Ramos (cell line): ENCODE measurements around the gene DGAT2.

Experiments
- in situ Hi-C: fragments of 300-500 bp; cut with MboI; formaldehyde crosslinking; loops from one replicate; pipeline ENCODE4 v1.14.3; 2022; ENCODE audit warnings: low sequenced_read_pairs; ENCODE audit not compliant: unreplicated experiment

DGAT2 gene

DNA sequence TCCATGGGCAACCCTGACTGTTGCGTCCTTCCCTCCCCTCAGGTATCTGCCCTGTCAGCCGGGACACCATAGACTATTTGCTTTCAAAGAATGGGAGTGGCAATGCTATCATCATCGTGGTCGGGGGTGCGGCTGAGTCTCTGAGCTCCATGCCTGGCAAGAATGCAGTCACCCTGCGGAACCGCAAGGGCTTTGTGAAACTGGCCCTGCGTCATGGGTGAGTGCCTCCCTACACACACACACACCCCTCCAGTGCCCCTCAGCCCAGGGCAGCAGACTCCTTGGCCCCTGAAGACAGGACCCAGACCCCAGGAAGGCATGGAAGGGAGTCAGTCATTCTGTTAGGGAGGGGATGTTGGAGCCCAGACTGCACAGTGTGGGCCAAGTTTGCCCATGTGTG lies 28.5 kb downstream of the DGAT2 start:
- in situ Hi-C loops = no loop called here

DNA sequence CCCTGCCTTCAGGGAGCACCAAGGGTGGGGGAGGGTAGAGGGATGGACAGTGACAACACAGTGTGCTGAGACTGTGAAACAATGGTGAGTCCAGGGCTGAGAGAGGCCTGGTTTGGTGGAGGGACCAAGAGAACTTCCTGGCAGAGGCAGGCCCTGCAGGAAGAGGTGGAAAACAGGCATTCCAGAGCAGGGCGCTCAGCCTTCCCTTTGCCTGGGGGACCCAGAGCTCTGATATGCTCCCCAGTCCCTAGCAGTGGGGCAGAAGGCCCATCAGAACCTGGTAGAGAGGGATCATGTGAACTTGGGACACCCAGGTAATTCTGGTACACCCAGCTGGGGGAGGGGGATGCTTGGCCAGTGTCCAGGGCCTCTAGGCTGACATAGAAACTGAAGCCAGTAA lies 29.2 kb downstream of the DGAT2 start:
- in situ Hi-C loops = no loop called here

DNA sequence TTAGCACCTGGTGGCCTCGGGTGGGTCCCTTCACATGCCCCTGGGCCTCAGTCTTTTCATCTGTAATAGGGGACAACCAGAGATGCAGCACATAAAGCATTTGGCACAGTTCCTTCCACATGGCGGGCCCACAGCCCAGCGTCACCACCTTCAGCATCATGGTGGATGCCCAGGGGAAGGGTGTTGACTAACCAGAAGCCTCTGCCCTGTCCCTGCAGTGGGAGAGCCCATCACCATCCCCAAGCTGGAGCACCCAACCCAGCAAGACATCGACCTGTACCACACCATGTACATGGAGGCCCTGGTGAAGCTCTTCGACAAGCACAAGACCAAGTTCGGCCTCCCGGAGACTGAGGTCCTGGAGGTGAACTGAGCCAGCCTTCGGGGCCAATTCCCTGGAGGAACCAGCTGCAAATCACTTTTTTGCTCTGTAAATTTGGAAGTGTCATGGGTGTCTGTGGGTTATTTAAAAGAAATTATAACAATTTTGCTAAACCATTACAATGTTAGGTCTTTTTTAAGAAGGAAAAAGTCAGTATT lies 31.6 kb downstream of the DGAT2 start:
- in situ Hi-C loops = no loop called here

DNA sequence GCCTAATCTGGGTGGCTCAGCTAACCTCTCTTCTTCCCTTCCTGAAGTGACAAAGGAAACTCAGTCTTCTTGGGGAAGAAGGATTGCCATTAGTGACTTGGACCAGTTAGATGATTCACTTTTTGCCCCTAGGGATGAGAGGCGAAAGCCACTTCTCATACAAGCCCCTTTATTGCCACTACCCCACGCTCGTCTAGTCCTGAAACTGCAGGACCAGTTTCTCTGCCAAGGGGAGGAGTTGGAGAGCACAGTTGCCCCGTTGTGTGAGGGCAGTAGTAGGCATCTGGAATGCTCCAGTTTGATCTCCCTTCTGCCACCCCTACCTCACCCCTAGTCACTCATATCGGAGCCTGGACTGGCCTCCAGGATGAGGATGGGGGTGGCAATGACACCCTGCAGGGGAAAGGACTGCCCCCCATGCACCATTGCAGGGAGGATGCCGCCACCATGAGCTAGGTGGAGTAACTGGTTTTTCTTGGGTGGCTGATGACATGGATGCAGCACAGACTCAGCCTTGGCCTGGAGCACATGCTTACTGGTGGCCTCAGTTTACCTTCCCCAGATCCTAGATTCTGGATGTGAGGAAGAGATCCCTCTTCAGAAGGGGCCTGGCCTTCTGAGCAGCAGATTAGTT lies 32.3 kb downstream of the DGAT2 start:
- in situ Hi-C loops = no loop called here

DNA sequence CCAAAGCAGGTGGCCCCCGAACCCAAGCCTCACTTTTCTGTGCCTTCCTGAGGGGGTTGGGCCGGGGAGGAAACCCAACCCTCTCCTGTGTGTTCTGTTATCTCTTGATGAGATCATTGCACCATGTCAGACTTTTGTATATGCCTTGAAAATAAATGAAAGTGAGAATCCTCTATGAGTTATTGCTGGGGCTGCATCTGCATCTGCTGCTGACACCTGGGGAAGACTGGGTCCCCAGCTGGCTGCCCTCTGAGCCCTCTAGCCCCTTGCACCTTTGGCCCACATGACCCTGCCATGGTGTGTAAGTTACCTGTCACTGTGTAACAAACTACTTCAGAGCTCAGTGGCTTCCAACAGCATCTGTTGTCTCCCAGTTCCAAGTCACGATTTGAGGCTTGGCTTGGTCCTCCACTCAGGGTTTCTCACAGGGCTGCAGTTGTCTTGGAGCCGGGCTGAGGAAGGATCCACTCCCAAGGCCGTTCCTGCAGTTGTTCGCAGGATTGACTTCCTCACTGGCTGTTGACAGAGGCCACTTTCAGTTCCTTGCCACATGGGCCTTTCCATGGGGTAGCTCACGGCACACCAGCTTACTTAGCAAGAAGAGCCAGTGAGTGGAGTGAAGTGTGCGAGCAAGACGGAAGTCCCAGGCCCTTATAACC lies 32.9 kb downstream of the DGAT2 start:
- in situ Hi-C loops = no loop called here

GRCh38 chr11:75802021-75802912 lies 33.7 kb downstream of the DGAT2 start:
- in situ Hi-C loops = no loop called here

DNA sequence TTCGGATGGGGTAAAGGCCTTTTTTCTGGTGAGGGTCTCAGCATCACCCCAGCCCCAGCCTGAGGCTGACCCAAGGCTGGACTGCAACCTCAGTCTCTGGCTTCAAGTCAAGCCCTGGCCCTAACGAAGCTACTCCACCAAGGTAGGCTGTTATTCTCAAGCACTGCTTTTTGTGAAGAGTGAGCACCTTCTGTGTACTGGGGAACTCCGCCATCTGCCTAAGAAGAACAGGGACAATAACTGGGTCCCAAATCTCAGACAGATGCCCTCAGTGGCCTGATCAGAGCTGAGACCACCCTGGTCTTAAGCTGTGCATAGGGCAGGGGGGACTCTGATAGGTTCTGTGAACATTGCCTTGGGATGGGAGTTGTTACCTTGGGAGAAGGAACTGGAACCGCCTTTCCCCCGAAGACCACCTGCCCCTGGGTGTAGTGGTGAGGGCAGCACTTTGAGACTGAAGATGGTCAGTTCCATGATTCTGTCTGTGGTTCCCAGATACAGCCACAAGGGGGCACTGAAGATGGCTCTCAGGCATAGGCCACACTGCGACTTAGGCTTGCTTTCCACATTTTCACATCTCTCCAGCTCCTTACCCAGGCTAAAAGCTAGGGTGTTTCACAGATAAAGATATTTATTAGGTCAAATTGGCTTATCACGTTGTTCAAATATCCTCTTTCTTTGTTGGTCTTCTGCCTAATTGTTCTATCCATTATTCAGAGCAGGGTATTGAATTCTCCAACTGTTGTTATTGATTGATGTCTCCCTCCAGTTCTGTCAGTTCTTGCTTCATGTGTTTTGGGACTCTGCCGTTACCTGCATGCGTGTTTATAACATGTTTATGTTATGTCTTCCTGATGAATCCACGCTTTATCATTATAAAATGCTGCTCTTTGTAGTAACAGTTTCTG lies 34.6 kb downstream of the DGAT2 start:
- in situ Hi-C loops = no loop called here

- in situ Hi-C loops = loop anchor here (5.0 kb wide), 1 partner anchor 58 kb away; no protein-coding TSS in a partner anchor
Measured at GRCh38 chr11:75809111-75809510, 40.5 kb downstream of the DGAT2 start.

DNA sequence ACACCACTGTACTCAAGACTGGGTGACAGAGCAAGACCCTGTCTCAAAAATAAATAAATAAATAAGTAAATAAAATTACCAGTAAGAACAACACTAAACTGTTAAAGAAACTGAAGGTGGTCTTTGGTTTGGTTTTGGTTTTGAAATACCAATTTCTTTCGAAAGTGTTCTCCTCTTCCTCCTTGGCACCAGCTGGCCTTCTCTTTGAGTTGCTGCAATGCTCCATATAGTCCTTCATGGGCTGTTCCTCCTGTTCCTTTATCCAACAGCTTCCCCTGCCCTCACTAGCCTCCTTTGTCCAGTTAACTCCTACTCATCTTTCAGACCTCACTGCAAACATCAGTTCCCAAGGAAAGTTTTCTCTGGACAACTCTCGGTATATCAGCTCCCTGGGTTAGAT lies 41.4 kb downstream of the DGAT2 start:
- in situ Hi-C loops = loop anchor here (5.0 kb wide), 1 partner anchor 57 kb away; no protein-coding TSS in a partner anchor

GRCh38 chr11:75810637-75811390 lies 42.2 kb downstream of the DGAT2 start:
- in situ Hi-C loops = no loop called here

DNA sequence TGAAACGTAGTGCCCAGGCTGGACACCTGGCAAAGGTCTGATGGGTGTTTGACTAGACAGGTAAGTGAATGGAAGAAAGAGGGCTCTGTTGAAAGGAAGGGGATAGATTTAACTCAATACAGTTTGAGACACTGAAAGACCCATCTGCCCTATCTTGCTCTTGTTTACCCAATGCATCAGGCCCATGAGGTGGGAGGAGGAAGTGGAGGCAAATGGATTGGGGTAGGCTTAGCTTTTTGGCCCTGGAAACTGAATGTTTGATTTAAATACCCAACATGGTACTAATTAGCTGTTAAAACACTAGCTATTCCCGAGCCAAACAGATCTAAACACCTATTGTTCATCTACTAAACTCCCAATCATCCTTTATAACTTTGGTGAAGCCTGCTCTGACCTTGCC lies 42.9 kb downstream of the DGAT2 start:
- in situ Hi-C loops = no loop called here

DNA sequence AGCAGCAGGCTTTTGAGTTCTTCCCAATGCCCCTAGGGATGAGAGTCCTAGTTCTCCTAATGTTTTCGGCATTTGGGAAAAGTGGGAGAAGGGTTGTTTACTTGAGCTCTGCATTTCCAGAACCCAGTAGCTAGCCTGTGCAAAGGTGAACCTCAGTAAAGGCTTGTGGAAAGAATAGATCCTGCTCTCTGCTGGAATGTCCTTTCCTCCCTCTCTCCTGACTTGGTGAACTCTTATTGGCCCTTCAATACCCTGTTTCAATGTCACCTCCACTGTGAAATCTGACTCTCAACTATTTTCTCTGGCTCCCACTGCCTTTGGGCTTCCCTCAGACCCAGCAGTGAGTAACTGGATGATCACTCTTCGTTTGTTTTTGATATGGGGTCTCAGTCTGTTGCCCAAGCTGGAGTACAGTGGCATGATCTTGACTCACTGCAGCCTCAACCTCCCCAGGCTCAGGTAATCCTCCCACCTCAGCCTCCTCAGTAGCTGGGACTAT lies 44.0 kb downstream of the DGAT2 start:
- in situ Hi-C loops = no loop called here

DNA sequence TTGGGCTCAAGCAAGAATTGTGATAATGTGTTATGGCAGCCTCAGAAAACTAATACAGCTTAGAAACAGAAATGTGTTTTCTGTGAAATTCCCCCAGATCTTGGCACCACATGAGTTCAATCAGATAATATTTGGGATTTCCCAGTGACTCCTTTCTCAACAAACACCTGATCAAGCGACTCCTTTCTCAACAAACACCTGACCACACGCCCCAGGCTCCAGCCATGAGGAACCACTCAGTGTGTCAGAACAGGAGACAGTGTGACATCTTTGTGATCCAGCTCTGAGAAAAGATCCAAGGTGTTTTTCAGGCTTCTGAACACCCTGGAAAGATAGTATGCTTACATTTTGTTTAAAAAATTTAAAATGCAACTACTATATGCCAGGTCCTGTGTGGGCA lies 44.5 kb downstream of the DGAT2 start:
- in situ Hi-C loops = no loop called here

GRCh38 chr11:75813622-75814039 lies 45.1 kb downstream of the DGAT2 start:
- in situ Hi-C loops = no loop called here

GRCh38 chr11:75814363-75814676 lies 45.7 kb downstream of the DGAT2 start:
- in situ Hi-C loops = no loop called here

DNA sequence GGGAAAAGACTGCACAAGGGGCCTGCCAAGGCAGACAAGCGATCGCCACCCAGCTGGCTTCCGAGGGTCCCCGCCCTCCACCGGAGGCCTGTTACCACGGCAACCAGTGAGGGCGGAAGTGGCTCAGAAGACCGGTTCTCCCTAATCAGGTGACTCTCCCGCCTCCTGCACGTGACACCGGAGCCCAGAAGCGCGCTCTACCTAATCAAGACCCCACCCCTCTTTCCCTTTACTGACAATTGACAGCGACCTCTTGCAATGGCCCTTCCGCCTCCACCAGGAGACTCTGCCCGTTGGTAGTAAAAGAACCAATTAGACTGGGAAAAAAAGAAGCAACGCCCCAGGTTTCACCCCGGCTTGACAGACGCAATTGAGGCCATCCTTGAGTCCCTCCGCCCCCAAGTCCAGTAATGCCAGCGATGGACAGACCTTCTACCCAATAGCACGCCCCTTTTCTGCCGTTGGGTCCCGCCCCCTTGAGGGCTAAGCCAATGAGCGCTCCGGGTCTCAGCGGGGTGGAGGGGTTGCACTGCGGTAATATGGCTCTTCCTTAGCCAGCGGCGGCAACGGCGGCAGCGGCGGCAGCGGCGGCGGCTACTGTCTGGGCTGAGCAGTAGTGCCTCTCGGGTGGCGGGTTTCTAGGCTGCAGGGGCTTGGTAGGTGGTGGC lies 46.2 kb downstream of the DGAT2 start, which contains the start of gene UVRAG:
Gene UVRAG, plus strand, starts transcription at position 534 of the 668 bp plus-strand sequence. CDS start 198 bp downstream, outside the sequence.
- in situ Hi-C loops = no loop called here

DNA sequence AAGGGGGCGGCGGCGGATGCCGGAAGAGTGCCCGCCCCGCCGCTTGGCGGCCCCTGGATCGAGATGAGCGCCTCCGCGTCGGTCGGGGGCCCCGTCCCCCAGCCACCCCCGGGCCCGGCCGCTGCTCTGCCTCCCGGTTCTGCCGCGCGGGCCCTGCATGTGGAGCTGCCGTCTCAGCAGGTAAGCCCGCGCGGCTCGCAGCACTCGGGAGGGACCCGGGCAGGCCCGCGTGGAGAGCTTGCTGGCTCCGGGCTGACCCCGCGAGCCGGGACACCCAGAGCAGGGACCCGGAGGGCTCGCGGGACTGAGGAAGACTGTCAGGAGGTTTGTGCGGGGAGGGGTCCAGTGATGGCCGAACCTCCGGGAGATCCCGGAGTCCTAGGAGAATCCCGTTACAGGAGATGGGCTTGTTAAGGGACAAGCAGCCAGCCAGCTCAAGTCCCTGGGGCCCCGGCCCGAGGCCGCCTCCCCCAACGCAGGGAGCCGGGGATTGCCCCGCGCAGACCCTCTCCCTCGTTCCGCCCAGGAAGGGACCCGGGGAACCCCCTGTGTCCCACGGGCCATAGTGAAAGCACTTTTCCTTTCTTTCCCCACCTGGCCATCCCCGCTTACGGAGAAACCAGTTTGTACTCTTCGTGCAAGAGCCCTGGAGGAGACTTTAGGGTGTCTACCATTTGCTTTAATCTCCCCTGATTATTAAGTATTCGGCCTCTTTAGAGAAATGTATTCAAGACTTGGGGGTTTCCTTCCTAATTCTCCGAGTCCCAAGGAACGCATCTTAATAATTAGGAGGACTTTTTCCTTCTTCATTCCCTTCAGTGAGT lies 47.0 kb downstream of the DGAT2 start:
- in situ Hi-C loops = no loop called here
